ENCODE measurements around the gene NDRG4. TPM values are rescaled to one million over a fixed set of nuclear protein-coding genes. Genes with fewer than 3 reads are reported as not detected.

NDRG4 gene
- polyA plus RNA-seq, 3 donors from 2014 or later, result 0.18 TPM; not detected in 2

DNA sequence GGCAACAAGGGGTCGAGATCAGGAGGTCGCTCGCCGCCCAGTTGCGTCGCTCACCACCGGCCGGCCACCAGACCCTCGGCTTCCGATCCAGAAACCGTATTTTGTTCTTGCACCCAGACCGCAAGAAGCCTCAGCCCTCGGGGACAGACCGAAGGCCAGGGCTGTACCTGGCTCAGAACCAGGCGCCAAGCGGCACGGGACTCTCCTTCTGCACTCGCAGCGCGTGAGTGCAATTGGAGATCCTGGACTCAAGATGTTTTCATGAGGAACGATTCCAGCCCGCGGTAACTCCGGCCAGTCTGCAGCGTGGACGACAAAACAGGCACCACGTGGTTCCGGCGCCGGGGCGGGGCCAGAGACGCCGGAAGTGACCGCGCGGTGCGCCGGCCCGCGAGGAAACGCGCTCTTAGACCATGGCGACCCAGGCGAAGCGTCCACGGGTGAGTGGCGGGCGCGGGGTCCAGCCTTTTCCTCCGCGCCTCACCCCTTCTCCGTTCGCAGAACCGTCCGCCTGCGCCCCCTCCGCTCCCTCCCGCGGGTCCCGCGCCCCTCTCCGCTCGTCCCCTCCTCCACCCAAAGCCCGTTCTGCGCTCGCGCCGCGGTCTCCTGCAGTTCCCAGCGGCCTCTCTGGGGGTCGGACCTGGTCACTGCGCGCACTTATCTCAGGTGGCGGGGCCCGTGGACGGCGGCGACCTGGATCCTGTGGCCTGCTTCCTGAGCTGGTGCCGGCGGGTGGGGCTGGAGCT, 15.4 kb downstream of the NDRG4 start, which contains the start of gene SETD6:
Gene SETD6, plus strand, starts transcription at position 393 of the 746 bp plus-strand sequence. Its CDS starts 21 bp downstream, at position 414.
- peak; percentile 74 to 76 (median 75) for DNase-seq
- H3K9me3 Mint-ChIP-seq, result no peaks in the 10 kb centered on the region
- peaks cover 0 to 6% (median 6%) of the 10 kb centered on the region in 3 donors for H3K36me3 Mint-ChIP-seq
- H3K27ac Mint-ChIP-seq, result peak within 1 kb of the TSS; percentile 81 to 93 (median 85)
- H3K4me3 Mint-ChIP-seq, result peak within 1 kb of the TSS; percentile 87 to 95 (median 92)
- H3K4me1 Mint-ChIP-seq, result peaks cover 15 to 16% of the 10 kb centered on the region in 2 donors
- peaks cover 0 to 7% (median 2%) of the 10 kb centered on the region in 3 donors for H3K27me3 Mint-ChIP-seq (ENCODE audit: low read depth in 3 of 3)

DNA sequence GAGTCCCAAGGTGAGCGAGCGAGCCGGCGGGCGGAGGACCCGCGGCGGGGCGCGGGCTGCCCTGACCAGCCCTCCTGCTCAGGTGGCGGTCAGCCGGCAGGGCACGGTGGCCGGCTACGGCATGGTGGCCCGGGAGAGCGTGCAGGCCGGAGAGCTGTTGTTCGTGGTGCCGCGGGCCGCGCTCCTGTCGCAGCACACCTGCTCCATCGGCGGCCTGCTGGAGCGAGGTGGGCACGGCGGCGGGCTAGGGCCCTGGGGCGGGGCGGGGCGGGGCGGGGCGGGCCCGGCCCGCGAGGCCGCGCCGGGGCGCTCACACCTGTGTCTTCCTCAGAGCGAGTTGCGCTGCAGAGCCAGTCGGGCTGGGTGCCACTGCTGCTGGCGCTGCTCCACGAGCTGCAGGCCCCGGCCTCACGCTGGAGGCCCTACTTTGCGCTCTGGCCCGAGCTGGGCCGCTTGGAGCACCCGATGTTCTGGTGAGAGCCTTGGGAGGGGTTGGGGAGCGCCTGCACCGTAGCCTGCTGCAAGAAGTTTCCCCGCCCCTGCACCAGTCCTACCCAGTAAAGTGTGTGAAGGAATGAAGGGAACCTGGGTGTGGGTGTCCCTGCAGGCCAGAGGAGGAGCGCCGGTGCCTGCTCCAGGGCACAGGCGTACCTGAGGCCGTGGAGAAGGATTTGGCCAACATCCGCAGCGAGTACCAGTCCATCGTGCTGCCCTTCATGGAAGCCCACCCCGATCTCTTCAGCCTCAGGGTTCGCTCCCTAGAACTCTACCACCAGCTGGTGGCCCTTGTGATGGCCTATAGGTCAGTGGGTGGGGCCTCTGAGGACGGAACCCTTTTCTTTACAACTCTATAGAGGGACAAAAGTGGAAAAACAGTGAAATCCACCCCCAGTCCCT, 16.2 kb downstream of the NDRG4 start:
- Mint-ChIP-seq H3K27me3 (ENCODE audit: low read depth in 3 of 3) (peaks cover 0 to 7% (median 2%) of the 10 kb centered on the region in 3 donors), H3K27ac (peak overlapping the region in 5 of 6 donors; percentile 35 to 90 (median 82)), H3K9me3 (no peaks in the 10 kb centered on the region), H3K4me1 (peaks cover 15 to 16% of the 10 kb centered on the region in 2 donors), H3K4me3 (peak overlapping the region; percentile 87 to 95 (median 92)), H3K36me3 (peaks cover 0 to 13% (median 10%) of the 10 kb centered on the region in 3 donors)
- DNase-seq, result peak in 1 of 3 donors; percentile 24

DNA sequence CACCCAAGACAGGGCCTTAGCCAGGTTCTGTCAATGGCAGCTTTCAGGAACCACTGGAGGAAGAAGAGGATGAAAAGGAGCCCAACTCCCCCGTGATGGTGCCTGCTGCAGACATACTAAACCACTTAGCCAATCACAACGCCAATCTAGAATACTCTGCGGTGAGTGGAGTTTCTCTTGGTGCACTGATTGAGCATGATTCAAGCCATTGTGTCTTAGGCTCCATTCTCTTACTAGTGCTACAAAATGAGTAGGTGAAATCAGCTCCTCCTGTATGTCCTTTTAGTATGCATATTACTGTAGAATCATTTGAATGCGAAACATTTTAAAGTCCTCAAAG, 16.8 kb downstream of the NDRG4 start:
- H3K4me1 Mint-ChIP-seq, result peaks cover 15 to 16% of the 10 kb centered on the region in 2 donors
- H3K36me3 Mint-ChIP-seq, result peaks cover 0 to 18% (median 10%) of the 10 kb centered on the region in 3 donors
- H3K27ac Mint-ChIP-seq, result peak overlapping the region; percentile 9 to 83 (median 38)
- H3K27me3 Mint-ChIP-seq (ENCODE audit: low read depth in 3 of 3), result peaks cover 0 to 7% (median 2%) of the 10 kb centered on the region in 3 donors
- no peak for DNase-seq
- H3K9me3 Mint-ChIP-seq, result no peaks in the 10 kb centered on the region
- H3K4me3 Mint-ChIP-seq, result peak overlapping the region; percentile 55 to 79 (median 67)

DNA sequence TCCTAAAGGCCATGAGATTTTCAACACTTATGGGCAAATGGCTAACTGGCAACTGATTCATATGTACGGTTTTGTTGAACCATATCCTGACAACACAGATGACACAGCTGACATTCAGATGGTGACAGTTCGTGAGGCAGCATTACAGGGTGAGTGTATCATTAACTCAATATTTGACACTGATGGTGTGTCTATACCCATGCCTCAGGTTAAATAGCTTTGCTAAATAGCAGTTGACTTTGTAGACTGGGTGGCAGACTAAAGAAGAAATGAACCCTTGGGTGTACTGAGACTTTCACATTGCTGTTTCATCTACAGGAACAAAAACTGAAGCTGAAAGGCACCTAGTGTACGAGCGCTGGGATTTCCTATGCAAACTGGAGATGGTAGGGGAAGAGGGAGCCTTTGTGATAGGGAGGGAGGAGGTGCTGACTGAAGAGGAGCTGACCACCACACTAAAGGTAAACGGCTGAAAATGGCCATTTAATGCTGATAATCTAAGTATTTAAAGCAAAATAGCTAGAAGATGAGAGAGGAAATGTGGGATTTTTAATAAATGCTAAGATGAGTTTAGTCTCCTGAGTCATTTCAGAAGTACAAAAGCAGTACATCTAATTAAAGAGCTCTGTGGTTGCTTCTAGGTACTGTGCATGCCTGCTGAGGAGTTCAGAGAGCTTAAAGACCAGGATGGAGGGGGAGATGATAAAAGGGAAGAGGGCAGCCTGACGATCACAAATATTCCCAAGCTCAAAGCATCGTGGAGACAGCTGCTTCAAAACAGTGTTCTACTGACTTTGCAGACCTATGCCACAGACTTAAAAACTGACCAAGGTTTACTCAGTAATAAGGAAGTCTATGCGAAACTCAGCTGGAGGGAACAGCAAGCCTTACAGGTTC, 18.4 kb downstream of the NDRG4 start:
- Mint-ChIP-seq H3K36me3 (peaks cover 4 to 27% (median 20%) of the 10 kb centered on the region in 3 donors), H3K9me3 (no peaks in the 10 kb centered on the region), H3K27me3 (ENCODE audit: low read depth in 3 of 3) (peaks cover 0 to 7% (median 2%) of the 10 kb centered on the region in 3 donors), H3K27ac (peak overlapping the region; percentile 3 to 83 (median 31)), H3K4me3 (peak overlapping the region in 1 of 5 donors; percentile 42), H3K4me1 (peaks cover 14 to 15% of the 10 kb centered on the region in 2 donors)
- DNase-seq, result no peak

DNA sequence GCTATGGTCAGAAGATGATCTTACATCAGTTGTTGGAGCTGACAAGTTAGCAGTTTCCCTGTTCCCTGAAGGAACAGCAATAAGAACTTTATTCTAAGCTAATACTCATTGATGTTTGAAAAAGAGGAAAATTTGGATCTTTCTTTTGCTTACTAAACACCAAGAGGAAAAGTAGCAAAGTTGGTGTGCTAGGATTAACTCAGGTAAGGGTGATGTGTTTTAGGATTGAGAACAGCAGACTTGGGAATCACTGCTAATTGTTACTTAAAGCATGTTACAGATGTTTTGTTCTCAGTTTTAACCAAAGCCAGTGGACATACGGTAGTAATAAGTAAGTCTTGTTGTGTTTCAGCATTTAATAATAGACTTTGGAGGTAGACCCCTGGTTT, 19.0 kb downstream of the NDRG4 start:
- peaks cover 14 to 15% of the 10 kb centered on the region in 2 donors for H3K4me1 Mint-ChIP-seq
- no peaks in the 10 kb centered on the region for H3K9me3 Mint-ChIP-seq
- H3K27ac Mint-ChIP-seq, result peak overlapping the region in 1 of 6 donors; percentile 25
- H3K36me3 Mint-ChIP-seq, result peaks cover 4 to 28% (median 20%) of the 10 kb centered on the region in 3 donors
- no peak overlapping the region for H3K4me3 Mint-ChIP-seq
- no peak for DNase-seq
- H3K27me3 Mint-ChIP-seq (ENCODE audit: low read depth in 3 of 3), result peaks cover 0 to 7% (median 2%) of the 10 kb centered on the region in 3 donors

DNA sequence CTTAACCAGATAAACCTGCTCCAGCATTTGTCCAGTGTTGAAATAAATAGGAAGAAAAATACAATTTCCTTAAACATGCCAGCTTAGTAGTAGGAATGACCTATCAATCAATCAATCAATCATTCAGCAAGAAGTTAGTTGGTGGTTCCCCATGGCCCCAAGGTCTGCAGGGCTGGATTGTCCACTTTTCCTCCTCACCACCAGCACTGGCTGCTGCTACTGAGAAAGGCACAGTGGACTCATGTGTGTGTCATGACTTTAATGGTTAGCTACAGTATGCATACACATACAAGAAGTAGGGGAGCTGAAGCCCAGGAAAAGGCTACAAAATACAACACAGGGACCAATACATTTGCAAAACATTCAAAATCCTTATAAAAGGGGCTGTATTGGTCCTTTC, 19.8 kb downstream of the NDRG4 start:
- peaks cover 0 to 7% (median 1%) of the 10 kb centered on the region in 3 donors for H3K27me3 Mint-ChIP-seq (ENCODE audit: low read depth in 3 of 3)
- H3K4me3 Mint-ChIP-seq, result no peak overlapping the region
- peaks cover 13 to 14% of the 10 kb centered on the region in 2 donors for H3K4me1 Mint-ChIP-seq
- H3K9me3 Mint-ChIP-seq, result no peaks in the 10 kb centered on the region
- H3K27ac Mint-ChIP-seq, result peak overlapping the region in 1 of 6 donors; percentile 79
- DNase-seq, result no peak
- peaks cover 4 to 33% (median 25%) of the 10 kb centered on the region in 3 donors for H3K36me3 Mint-ChIP-seq

DNA sequence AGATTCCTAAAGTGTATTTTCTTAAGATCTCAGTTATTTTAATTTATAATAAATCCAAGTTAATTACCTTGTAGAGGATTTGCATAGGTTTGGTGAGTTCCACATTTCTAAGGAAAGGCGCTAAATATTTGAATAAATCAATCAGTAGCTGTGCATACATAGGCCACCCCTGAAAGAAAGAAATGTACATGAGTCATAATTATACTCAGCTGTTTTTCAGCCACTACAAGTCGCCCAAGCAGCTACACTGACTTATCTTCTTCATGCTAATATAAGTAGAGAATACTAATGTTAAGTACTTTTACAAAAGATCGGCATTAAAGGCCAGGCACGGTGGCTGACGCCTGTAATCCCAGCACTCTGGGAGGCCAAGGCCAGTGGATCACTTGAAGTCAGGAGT, 30.2 kb downstream of the NDRG4 start:
- H3K4me1 Mint-ChIP-seq, result peaks cover 0 to 3% of the 10 kb centered on the region in 2 donors
- peaks cover 0 to 2% (median 0%) of the 10 kb centered on the region in 3 donors for H3K27me3 Mint-ChIP-seq (ENCODE audit: low read depth in 3 of 3)
- H3K27ac Mint-ChIP-seq, result peak overlapping the region in 1 of 6 donors; percentile 43

DNA sequence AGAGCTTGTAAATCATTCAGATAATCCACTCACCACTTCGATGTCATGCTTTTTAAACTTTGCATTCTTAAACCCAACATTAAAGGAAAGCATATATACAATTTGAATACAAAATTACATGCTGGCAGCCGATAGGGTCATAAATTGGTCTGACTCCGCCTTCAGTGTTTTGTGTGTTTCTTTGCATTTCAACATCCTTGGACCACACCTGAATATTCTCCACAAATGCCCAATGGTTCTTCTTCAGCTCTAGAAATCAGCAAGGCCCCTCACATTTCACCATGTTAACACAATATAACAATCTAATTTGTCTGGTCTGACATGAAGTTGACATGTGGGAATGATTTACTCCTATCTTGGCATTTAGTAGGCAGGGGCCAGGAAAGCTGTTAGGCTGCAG, 32.5 kb downstream of the NDRG4 start:
- Mint-ChIP-seq H3K9me3 (no peaks in the 10 kb centered on the region), H3K27ac (no peak overlapping the region), H3K27me3 (ENCODE audit: low read depth in 3 of 3) (peaks cover 0 to 2% (median 0%) of the 10 kb centered on the region in 3 donors), H3K4me3 (no peak overlapping the region), H3K36me3 (peaks cover 23 to 58% (median 39%) of the 10 kb centered on the region in 3 donors), H3K4me1 (peaks cover 3 to 15% of the 10 kb centered on the region in 2 donors)
- DNase-seq, result no peak

More for the DNA sequence above, 30.2 kb downstream of the NDRG4 start:
- Mint-ChIP-seq H3K4me3 (no peak overlapping the region), H3K9me3 (no peaks in the 10 kb centered on the region), H3K36me3 (peaks cover 22 to 59% (median 41%) of the 10 kb centered on the region in 3 donors)
- DNase-seq, result no peak

DNA sequence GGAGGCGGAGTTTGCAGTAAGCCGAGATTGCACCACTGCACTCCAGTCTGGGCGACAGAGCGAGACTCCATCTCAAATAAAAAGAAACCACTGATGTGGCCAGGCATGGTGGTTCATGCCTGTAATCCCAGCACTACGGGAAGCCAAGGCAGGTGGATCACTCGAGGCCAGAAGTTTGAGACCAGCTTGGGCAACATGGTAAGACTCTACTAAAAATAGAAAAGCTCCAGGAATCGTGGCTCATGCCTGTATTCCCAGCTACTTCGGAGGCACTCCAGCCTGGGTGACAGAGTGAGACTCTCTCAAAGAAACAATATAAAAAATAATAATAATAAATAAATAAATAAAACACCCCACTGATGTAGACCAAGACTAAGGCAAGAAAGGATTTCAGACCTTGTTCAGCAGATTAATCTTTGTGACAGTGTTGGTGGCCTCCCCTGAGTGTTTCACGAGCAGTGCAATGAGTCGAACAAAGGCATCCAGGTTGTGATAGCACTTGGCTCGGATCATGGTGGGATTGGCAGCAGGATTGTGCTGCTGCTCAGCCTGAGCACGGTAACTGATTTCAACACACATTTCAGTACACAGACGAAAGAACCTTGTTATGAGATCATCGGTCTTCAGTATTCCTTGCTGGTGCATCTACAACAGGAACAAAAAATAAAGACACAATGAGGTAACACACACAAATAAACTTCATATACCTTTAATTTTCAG, 34.0 kb downstream of the NDRG4 start:
- Mint-ChIP-seq H3K9me3 (no peaks in the 10 kb centered on the region), H3K27ac (no peak overlapping the region), H3K4me3 (no peak overlapping the region), H3K4me1 (peaks cover 3 to 24% of the 10 kb centered on the region in 2 donors), H3K27me3 (ENCODE audit: low read depth in 3 of 3) (peaks cover 0 to 2% (median 0%) of the 10 kb centered on the region in 3 donors), H3K36me3 (peaks cover 36 to 69% (median 48%) of the 10 kb centered on the region in 3 donors)
- DNase-seq, result no peak

DNA sequence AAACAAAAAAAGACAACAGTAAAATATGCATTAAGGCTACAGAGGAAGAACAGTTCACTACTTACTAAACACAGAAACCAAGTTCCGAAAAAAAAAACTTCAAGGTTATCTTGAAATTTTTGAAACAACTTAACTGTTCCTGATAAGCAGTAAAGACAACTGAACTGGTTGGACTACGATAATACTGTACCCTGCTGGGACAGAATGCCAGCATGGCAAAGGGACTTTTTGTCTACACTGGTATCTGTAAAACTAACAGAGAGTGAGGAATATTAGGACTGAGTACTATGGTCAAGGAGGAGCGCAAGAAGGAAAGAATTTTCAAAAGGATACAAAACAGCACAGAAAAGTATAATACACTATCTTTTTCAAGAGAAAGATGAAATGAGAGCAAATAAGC, 35.2 kb downstream of the NDRG4 start:
- no peaks in the 10 kb centered on the region for H3K9me3 Mint-ChIP-seq
- peaks cover 0 to 2% (median 0%) of the 10 kb centered on the region in 3 donors for H3K27me3 Mint-ChIP-seq (ENCODE audit: low read depth in 3 of 3)
- peak overlapping the region in 2 of 6 donors; percentile 16 to 47 for H3K27ac Mint-ChIP-seq
- DNase-seq, result no peak
- peaks cover 3 to 24% of the 10 kb centered on the region in 2 donors for H3K4me1 Mint-ChIP-seq
- peaks cover 38 to 74% (median 48%) of the 10 kb centered on the region in 3 donors for H3K36me3 Mint-ChIP-seq
- H3K4me3 Mint-ChIP-seq, result no peak overlapping the region

DNA sequence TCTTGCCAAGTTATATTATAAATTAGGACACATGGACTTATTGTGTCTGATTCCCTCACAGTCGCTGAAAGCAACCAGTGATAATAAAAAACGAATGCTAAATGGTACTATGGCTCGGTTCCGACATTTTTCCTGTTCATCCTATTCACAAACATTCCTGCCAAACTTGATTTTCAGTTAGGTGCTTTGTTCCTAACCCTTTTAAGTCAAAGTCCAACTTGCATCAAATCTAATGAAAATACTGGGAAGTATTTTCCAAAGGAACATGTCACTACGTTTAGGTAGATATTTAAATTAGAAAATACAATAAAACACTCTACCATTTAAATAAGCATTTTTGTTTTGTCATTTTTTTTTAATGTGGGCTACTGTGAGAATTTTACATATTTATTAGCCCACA, 36.3 kb downstream of the NDRG4 start:
- DNase-seq, result no peak
- peaks cover 38 to 72% (median 46%) of the 10 kb centered on the region in 3 donors for H3K36me3 Mint-ChIP-seq
- peaks cover 0 to 2% (median 0%) of the 10 kb centered on the region in 3 donors for H3K27me3 Mint-ChIP-seq (ENCODE audit: low read depth in 3 of 3)
- H3K9me3 Mint-ChIP-seq, result no peaks in the 10 kb centered on the region
- H3K4me1 Mint-ChIP-seq, result peaks cover 3 to 24% of the 10 kb centered on the region in 2 donors
- H3K27ac Mint-ChIP-seq, result peak overlapping the region in 1 of 6 donors; percentile 62
- no peak overlapping the region for H3K4me3 Mint-ChIP-seq

Measured in immature natural killer cell (primary cell).